Memory B cell (primary cell): ENCODE measurements around the gene POC1A.
"Not testable (repeated sequence)": the region's sequence is repeated elsewhere in the genome, so short reads cannot be mapped to it uniquely, and the experiment has no call there.

Experiments
- ATAC-seq: fragments of 150-1000 bp; cut with Tn5 transposase; 2 replicates; pipeline ENCODE4 v1.10.0; 2021; ENCODE audit warnings: low read depth, mild to moderate bottlenecking, moderate library complexity
- DNase-seq, 2 donors: peaks; one replicate each; pipeline ENCODE4 v3.0.0; 2022; ENCODE audit warnings: low spot score in 2 of 2
- H3K27ac Mint-ChIP-seq: one replicate; pipeline ENCODE4 v1.8.0; 2022; ENCODE audit warnings: mild to moderate bottlenecking, moderate library complexity, mixed read lengths
- H3K27me3 Mint-ChIP-seq: one replicate; pipeline ENCODE4 v1.8.0; 2022; ENCODE audit warnings: mixed read lengths
- H3K36me3 Mint-ChIP-seq: one replicate; pipeline ENCODE4 v1.8.0; 2022; ENCODE audit warnings: mild to moderate bottlenecking, mixed read lengths
- H3K4me1 Mint-ChIP-seq: one replicate; pipeline ENCODE4 v1.8.0; 2022; ENCODE audit warnings: mixed read lengths
- H3K4me3 Mint-ChIP-seq: one replicate; pipeline ENCODE4 v1.8.0; 2022; ENCODE audit warnings: mild to moderate bottlenecking, moderate library complexity, mixed read lengths
- H3K9me3 Mint-ChIP-seq: one replicate; pipeline ENCODE4 v1.8.0; 2022; ENCODE audit warnings: mixed read lengths

Gene POC1A

GRCh38 chr3:52191663-52192062, 37.4 kb upstream of the POC1A start:
- no peak for DNase-seq
- Mint-ChIP-seq H3K4me1 (peaks cover 6% of the 10 kb centered on the region), H3K9me3 (no peaks in the 10 kb centered on the region), H3K36me3 (no peaks in the 10 kb centered on the region), H3K27ac (no peak overlapping the region), H3K27me3 (no peaks in the 10 kb centered on the region), H3K4me3 (no peak overlapping the region)
- ATAC-seq = no peak

- H3K27ac Mint-ChIP-seq = no peak overlapping the region
- H3K4me3 Mint-ChIP-seq = no peak overlapping the region
- peaks cover 6% of the 10 kb centered on the region for H3K4me1 Mint-ChIP-seq
- H3K9me3 Mint-ChIP-seq = no peaks in the 10 kb centered on the region
- ATAC-seq (no peak), DNase-seq (no peak)
- H3K36me3 Mint-ChIP-seq = no peaks in the 10 kb centered on the region
- no peaks in the 10 kb centered on the region for H3K27me3 Mint-ChIP-seq
These were observed 36.3 kb upstream of the POC1A start for GRCh38 chr3:52190294-52191074.

GRCh38 chr3:52188556-52188955, 34.3 kb upstream of the POC1A start:
- H3K9me3 Mint-ChIP-seq = no peaks in the 10 kb centered on the region
- DNase-seq = no peak
- no peaks in the 10 kb centered on the region for H3K27me3 Mint-ChIP-seq
- no peak overlapping the region for H3K4me3 Mint-ChIP-seq
- peak overlapping the region; percentile 82 for H3K27ac Mint-ChIP-seq
- H3K4me1 Mint-ChIP-seq = peaks cover 6% of the 10 kb centered on the region
- no peak for ATAC-seq
- no peaks in the 10 kb centered on the region for H3K36me3 Mint-ChIP-seq

- no peaks in the 10 kb centered on the region for H3K27me3 Mint-ChIP-seq
- H3K36me3 Mint-ChIP-seq = no peaks in the 10 kb centered on the region
- H3K9me3 Mint-ChIP-seq = no peaks in the 10 kb centered on the region
- H3K4me1 Mint-ChIP-seq = peaks cover 6% of the 10 kb centered on the region
- no peak overlapping the region for H3K4me3 Mint-ChIP-seq
- ATAC-seq (no peak), DNase-seq (no peak)
- no peak overlapping the region for H3K27ac Mint-ChIP-seq
These were observed 32.5 kb upstream of the POC1A start for GRCh38 chr3:52186729-52187128.

GRCh38 chr3:52185837-52186236, 31.6 kb upstream of the POC1A start:
- Mint-ChIP-seq H3K4me1 (peaks cover 6% of the 10 kb centered on the region), H3K4me3 (no peak overlapping the region), H3K27me3 (no peaks in the 10 kb centered on the region), H3K9me3 (no peaks in the 10 kb centered on the region), H3K27ac (no peak overlapping the region), H3K36me3 (no peaks in the 10 kb centered on the region)
- DNase-seq (no peak), ATAC-seq (no peak)

GRCh38 chr3:52185311-52185710, 31.1 kb upstream of the POC1A start:
- no peak overlapping the region for H3K27ac Mint-ChIP-seq

GRCh38 chr3:52184690-52185089, 30.5 kb upstream of the POC1A start:
- Mint-ChIP-seq H3K4me3 (no peak overlapping the region), H3K27ac (no peak overlapping the region), H3K4me1 (peaks cover 10% of the 10 kb centered on the region), H3K27me3 (no peaks in the 10 kb centered on the region), H3K9me3 (no peaks in the 10 kb centered on the region), H3K36me3 (no peaks in the 10 kb centered on the region)
- no peak for DNase-seq
- ATAC-seq = no peak

More at GRCh38 chr3:52185311-52185710, 31.1 kb upstream of the POC1A start:
- Mint-ChIP-seq H3K4me1 (peaks cover 7% of the 10 kb centered on the region), H3K36me3 (no peaks in the 10 kb centered on the region), H3K27me3 (no peaks in the 10 kb centered on the region), H3K9me3 (no peaks in the 10 kb centered on the region), H3K4me3 (no peak overlapping the region)
- ATAC-seq (no peak), DNase-seq (no peak)

GRCh38 chr3:52183786-52184445, 29.7 kb upstream of the POC1A start:
- Mint-ChIP-seq H3K27ac (no peak overlapping the region), H3K9me3 (no peaks in the 10 kb centered on the region), H3K36me3 (no peaks in the 10 kb centered on the region), H3K4me3 (no peak overlapping the region), H3K4me1 (peaks cover 7% of the 10 kb centered on the region), H3K27me3 (no peaks in the 10 kb centered on the region)
- ATAC-seq = no peak
- DNase-seq = no peak

GRCh38 chr3:52182691-52183090, 28.5 kb upstream of the POC1A start:
- Mint-ChIP-seq H3K9me3 (no peaks in the 10 kb centered on the region), H3K27ac (no peak overlapping the region), H3K27me3 (no peaks in the 10 kb centered on the region), H3K36me3 (no peaks in the 10 kb centered on the region), H3K4me3 (no peak overlapping the region), H3K4me1 (peaks cover 6% of the 10 kb centered on the region)
- ATAC-seq = no peak
- no peak for DNase-seq

GRCh38 chr3:52182196-52182595, 28.0 kb upstream of the POC1A start:
- DNase-seq (no peak), ATAC-seq (no peak)
- peaks cover 6% of the 10 kb centered on the region for H3K4me1 Mint-ChIP-seq
- no peaks in the 10 kb centered on the region for H3K9me3 Mint-ChIP-seq
- no peaks in the 10 kb centered on the region for H3K27me3 Mint-ChIP-seq
- no peak overlapping the region for H3K27ac Mint-ChIP-seq
- no peaks in the 10 kb centered on the region for H3K36me3 Mint-ChIP-seq
- no peak overlapping the region for H3K4me3 Mint-ChIP-seq

GRCh38 chr3:52181543-52181942, 27.3 kb upstream of the POC1A start:
- Mint-ChIP-seq H3K9me3 (no peaks in the 10 kb centered on the region), H3K36me3 (no peaks in the 10 kb centered on the region), H3K4me1 (peaks cover 6% of the 10 kb centered on the region), H3K4me3 (no peak overlapping the region), H3K27me3 (no peaks in the 10 kb centered on the region), H3K27ac (no peak overlapping the region)
- no peak for ATAC-seq
- no peak for DNase-seq

GRCh38 chr3:52178537-52178936, 24.3 kb upstream of the POC1A start:
- no peak overlapping the region for H3K27ac Mint-ChIP-seq
- H3K4me1 Mint-ChIP-seq = peaks cover 6% of the 10 kb centered on the region
- no peaks in the 10 kb centered on the region for H3K9me3 Mint-ChIP-seq
- no peak overlapping the region for H3K4me3 Mint-ChIP-seq
- no peak for DNase-seq
- no peaks in the 10 kb centered on the region for H3K27me3 Mint-ChIP-seq
- no peak for ATAC-seq
- no peaks in the 10 kb centered on the region for H3K36me3 Mint-ChIP-seq

GRCh38 chr3:52178126-52178525, 23.9 kb upstream of the POC1A start:
- not testable (repeated sequence) for DNase-seq, H3K4me3 Mint-ChIP-seq, H3K36me3 Mint-ChIP-seq, H3K9me3 Mint-ChIP-seq, ATAC-seq, H3K27me3 Mint-ChIP-seq, H3K27ac Mint-ChIP-seq, H3K4me1 Mint-ChIP-seq

GRCh38 chr3:52177701-52178042, 23.4 kb upstream of the POC1A start:
- no peak for ATAC-seq
- H3K4me1 Mint-ChIP-seq = peaks cover 6% of the 10 kb centered on the region
- H3K4me3 Mint-ChIP-seq = no peak overlapping the region
- no peaks in the 10 kb centered on the region for H3K36me3 Mint-ChIP-seq
- H3K27ac Mint-ChIP-seq = no peak overlapping the region
- no peaks in the 10 kb centered on the region for H3K9me3 Mint-ChIP-seq
- no peaks in the 10 kb centered on the region for H3K27me3 Mint-ChIP-seq
- no peak for DNase-seq
